HepG2 (cell line): ENCODE data around the gene COQ5. TPM values are rescaled to one million over a fixed set of nuclear protein-coding genes. Genes with fewer than 3 reads are reported as not detected.

ENCODE experiments used
- ATAC-seq: fragments of 200-7000 bp; cut with Tn5 transposase; 3 replicates; pipeline ENCODE4 v1.9.1; 2020; ENCODE audit warnings: mild to moderate bottlenecking, moderate library complexity
- BruUV-seq: library from RNA; stranded (reverse); fragments of 400-500 nt; replicated peaks from 2 replicates; lab custom pipeline; 2021; lab: Mats Ljungman, UMichigan
- CTCF ChIA-PET: fragments of 300-600 bp; formaldehyde crosslinking; extraction: SDS; loops from one replicate; lab custom pipeline; 2021; ENCODE audit warnings: low total read pairs, inconsistent platforms, low intra/inter-chr PET ratio; lab: Yijun Ruan, JAX
- POLR2A ChIA-PET: fragments of 350-600 bp; sonication (Branson Sonifier 250); formaldehyde crosslinking; loops from one replicate; lab custom pipeline; 2020; ENCODE audit warnings: antibody characterized with exemption, inconsistent platforms; lab: Yijun Ruan, JAX
- DNase-seq: peaks from one replicate; pipeline ENCODE4 v3.0.0-alpha.2; 2015; ENCODE audit warnings: low spot score
- FAIRE-seq: peaks from 3 replicates; lab custom pipeline; 2011; peaks lifted over from hg19 to GRCh38; lab: Jason Lieb, UNC
- H2AFZ ChIP-seq: one replicate; pipeline ENCODE4 v1.6.1; 2011; ENCODE audit warnings: low read length, inconsistent platforms
- H3K27ac ChIP-seq: fragments of 300-600 bp; 3 replicates; pipeline ENCODE4 v1.8.0; 2011; ENCODE audit warnings: mixed run types, mild to moderate bottlenecking, mixed read lengths, low read length, inconsistent platforms; ENCODE audit not compliant: insufficient read depth; ENCODE audit errors: extremely low read length
- H3K27me3 ChIP-seq, 2 experiments: fragments of 200-600 bp in 1 of 2; 2 replicates in 1 of 2; 3 replicates in 1 of 2; pipeline versions ENCODE4 v1.6.0 to v1.8.0; 2011; ENCODE audit warnings: low read length in 2 of 2, mild to moderate bottlenecking in 2 of 2, moderate library complexity in 2 of 2, inconsistent platforms in 1 of 2; ENCODE audit not compliant: insufficient read depth in 2 of 2, control insufficient read depth in 1 of 2
- H3K36me3 ChIP-seq, 2 experiments: fragments of 200-600 bp in 1 of 2; replicated peaks in 1 of 2; 2 replicates in 1 of 2; 3 replicates in 1 of 2; pipeline versions ENCODE4 v1.5.1 to v1.8.0; 2011; ENCODE audit warnings: low read length in 2 of 2, inconsistent platforms in 1 of 2; ENCODE audit not compliant: insufficient read depth in 2 of 2, control insufficient read depth in 1 of 2
- H3K4me1 ChIP-seq: 2 replicates; pipeline ENCODE4 v1.5.1; 2012; ENCODE audit warnings: low read length, inconsistent platforms; ENCODE audit not compliant: insufficient read depth
- H3K4me2 ChIP-seq: 2 replicates; pipeline ENCODE4 v1.6.0; 2011; ENCODE audit warnings: low read depth, low read length, inconsistent platforms
- H3K4me3 ChIP-seq, 3 experiments: fragments of 200-600 bp in 1 of 3; sonication (generic), shearing (Covaris generic) in 1 of 3; replicated peaks in 1 of 3; 2 replicates each; pipeline ENCODE4 v1.5.1; 2011 to 2016; ENCODE audit warnings: low read length in 3 of 3, inconsistent platforms in 2 of 3, low read depth in 2 of 3, mild to moderate bottlenecking in 2 of 3, control low read depth in 1 of 3, mixed read lengths in 1 of 3; ENCODE audit not compliant: insufficient read depth in 1 of 3
- H3K79me2 ChIP-seq: one replicate; pipeline ENCODE4 v1.6.1; 2011; ENCODE audit warnings: low read length, inconsistent platforms; ENCODE audit not compliant: insufficient read depth
- H3K9ac ChIP-seq: 2 replicates; pipeline ENCODE4 v1.6.0; 2011; ENCODE audit warnings: mild to moderate bottlenecking, low read depth, low read length, inconsistent platforms; ENCODE audit not compliant: insufficient read depth
- H3K9me3 ChIP-seq: 2 replicates; pipeline ENCODE4 v1.5.1; 2012; ENCODE audit warnings: mild to moderate bottlenecking, low read length
- H4K20me1 ChIP-seq: 2 replicates; pipeline ENCODE4 v1.6.0; 2011; ENCODE audit warnings: inconsistent platforms, mild to moderate bottlenecking, low read length, moderate library complexity; ENCODE audit not compliant: insufficient read depth
- AGO2 ChIP-seq: fragments of 200-400 bp; formaldehyde crosslinking; optimal IDR thresholded peaks from 2 replicates; pipeline ENCODE3; 2017; ENCODE audit warnings: mild to moderate bottlenecking, low read depth, low read length, moderate library complexity
- FOXP4 ChIP-seq: sonication (generic); formaldehyde crosslinking; IDR thresholded peaks from 2 replicates; pipeline ENCODE4 v1.4.0; 2020; ENCODE audit warnings: missing genetic modification reagents
- GRHL1 ChIP-seq: sonication (generic); formaldehyde crosslinking; conservative IDR thresholded peaks from 2 replicates; pipeline ENCODE4 v1.8.0; 2022; ENCODE audit warnings: missing genetic modification reagents
- KLF9 ChIP-seq: IDR thresholded peaks from 2 replicates; pipeline ENCODE4 v1.6.1; 2016; ENCODE audit warnings: low read depth
- PAF1 ChIP-seq: IDR thresholded peaks from 2 replicates; pipeline ENCODE4 v1.6.1; 2016; ENCODE audit warnings: missing genetic modification reagents, missing compliant biosample characterization
- SALL2 ChIP-seq: sonication (generic); formaldehyde crosslinking; IDR thresholded peaks from 2 replicates; pipeline ENCODE4 v1.8.1; 2023; ENCODE audit warnings: mild to moderate bottlenecking, missing genetic modification reagents, inconsistent platforms
- XBP1 ChIP-seq: sonication (generic); formaldehyde crosslinking; IDR thresholded peaks from 2 replicates; pipeline ENCODE4 v1.5.0; 2020; ENCODE audit warnings: missing genetic modification reagents
- ZFAT ChIP-seq: sonication (generic); formaldehyde crosslinking; conservative IDR thresholded peaks from 2 replicates; pipeline ENCODE4 v1.8.1; 2023; ENCODE audit warnings: missing genetic modification reagents, inconsistent platforms
- ZFP41 ChIP-seq: sonication (generic); formaldehyde crosslinking; IDR thresholded peaks from 2 replicates; pipeline ENCODE4 v1.4.0; 2020; ENCODE audit warnings: mild to moderate bottlenecking, missing genetic modification reagents, borderline replicate concordance
- ZNF430 ChIP-seq: sonication (generic); formaldehyde crosslinking; IDR thresholded peaks from 2 replicates; pipeline ENCODE4 v1.9.0; 2021; ENCODE audit warnings: mild to moderate bottlenecking, missing genetic modification reagents
- ZNF484 ChIP-seq: sonication (generic); formaldehyde crosslinking; IDR thresholded peaks from 2 replicates; pipeline ENCODE4 v1.5.1; 2020; ENCODE audit warnings: mild to moderate bottlenecking, low read depth, missing genetic modification reagents, borderline replicate concordance
- ZNF720 ChIP-seq: sonication (generic); formaldehyde crosslinking; IDR thresholded peaks from 2 replicates; pipeline ENCODE4 v1.4.0; 2020; ENCODE audit warnings: missing genetic modification reagents
- ZNF773 ChIP-seq: sonication (generic); formaldehyde crosslinking; IDR thresholded peaks from 2 replicates; pipeline ENCODE4 v1.4.0; 2020; ENCODE audit warnings: missing genetic modification reagents, borderline replicate concordance
- WGBS: methylation state at CpG from one replicate; pipeline ENCODE4 v1.1.6; 2017; ENCODE audit warnings: low lambda C conversion rate; 5-methylcytosine and 5-hydroxymethylcytosine counted together
- in situ Hi-C: cut with HindIII; loops from 2 replicates; pipeline ENCODE4 v1.10.0; 2017; ENCODE audit warnings: low pct_unique_long_range_greater_than_20kb; ENCODE audit not compliant: extremely low pct_ligation_motif_present
- intact Hi-C: fragments of 100-400 bp; cut with micrococcal nuclease; formaldehyde crosslinking; loops from one replicate; pipeline ENCODE4 v1.10.0; 2022; ENCODE audit not compliant: unreplicated experiment
- polyA plus RNA-seq, 8 experiments: library from polyadenylated mRNA; depleted of rRNA in 3 of 8; stranded (reverse) in 7 of 8; unstranded in 1 of 8; fragments of >200 nt; fragmentation: Illumina TruSeq in 4 of 8; extraction: Trizol in 4 of 8; gene quantifications; 2 replicates each; pipeline versions ENCODE4 v1.2.1 to v1.2.3, GENCODE V29; 2011 to 2016; ENCODE audit warnings: low read depth in 4 of 8, missing spikeins in 1 of 8, mixed read lengths in 1 of 8; ENCODE audit not compliant: insufficient read depth in 1 of 8
- total RNA-seq, 5 experiments: library from RNA; depleted of rRNA; stranded (reverse); fragments of >200 nt; fragmentation: Illumina TruSeq; extraction: Trizol; gene quantifications; 2 replicates each; pipeline ENCODE4 v1.2.3, GENCODE V29; 2016; ENCODE audit warnings: low read depth in 1 of 5

The COQ5 gene
- total and polyA plus RNA-seq, 2 of the 13 experiments (the other 11 are each of a cell fraction or from before 2014, with no cell fraction given) = 36.4 to 41.5 TPM

GRCh38 chr12:120490325-120490724, 38.6 kb downstream of the COQ5 start:
- intact Hi-C loops = no loop called here
- peaks cover 6% of the 10 kb centered on the region for H3K79me2 ChIP-seq
- no peak for DNase-seq
- BruUV-seq = no TSS peak
- H3K4me3 ChIP-seq = no peak overlapping the region
- FAIRE-seq = no peak
- H3K4me2 ChIP-seq = no peak overlapping the region
- POLR2A ChIA-PET = no interaction called here
- WGBS = 100% methylated on average over 5 of the region's 5 CpGs
- CTCF ChIA-PET = no interaction called here
- H3K4me1 ChIP-seq = peaks cover 12% of the 10 kb centered on the region
- no peak overlapping the region for H3K9ac ChIP-seq
- TF ChIP-seq KLF9 = no peak
- no peak for ATAC-seq
- H3K27me3 ChIP-seq = no peaks in the 10 kb centered on the region
- H2AFZ ChIP-seq = no peak overlapping the region
- peaks cover 0 to 2% of the 10 kb centered on the region in 2 experiments; a peak in 1 of 5 replicates for H3K36me3 ChIP-seq
- H4K20me1 ChIP-seq = no peaks in the 10 kb centered on the region
- no peak overlapping the region for H3K27ac ChIP-seq
- in situ Hi-C loops = no loop called here
- no peaks in the 10 kb centered on the region for H3K9me3 ChIP-seq

- H3K4me3 ChIP-seq = no peak overlapping the region
- H2AFZ ChIP-seq = no peak overlapping the region
- in situ Hi-C loops = no loop called here
- no TSS peak for BruUV-seq
- no peaks in the 10 kb centered on the region for H3K4me1 ChIP-seq
- no peak overlapping the region for H3K9ac ChIP-seq
- no peaks in the 10 kb centered on the region for H3K27me3 ChIP-seq
- no peak for ATAC-seq
- intact Hi-C loops = no loop called here
- POLR2A ChIA-PET = no interaction called here
- H3K27ac ChIP-seq = no peak overlapping the region
- 98% methylated on average over 4 of the region's 4 CpGs for WGBS
- TF ChIP-seq FOXP4 (CRISPR knock-in tag) (no peak), PAF1 (CRISPR knock-in tag) (no peak), SALL2 (no peak), AGO2 (no peak), ZNF484 (CRISPR knock-in tag) (no peak), XBP1 (no peak), ZNF720 (no peak), ZFAT (CRISPR knock-in tag) (no peak), GRHL1 (CRISPR knock-in tag) (no peak), ZFP41 (no peak), ZNF773 (CRISPR knock-in tag) (no peak), ZNF430 (CRISPR knock-in tag) (no peak)
- peaks cover 0 to 2% of the 10 kb centered on the region in 2 experiments; a peak in 1 of 5 replicates for H3K36me3 ChIP-seq
- no peaks in the 10 kb centered on the region for H3K79me2 ChIP-seq
- no peaks in the 10 kb centered on the region for H4K20me1 ChIP-seq
- no peak overlapping the region for H3K4me2 ChIP-seq
- FAIRE-seq = no peak
- no peaks in the 10 kb centered on the region for H3K9me3 ChIP-seq
- CTCF ChIA-PET = no interaction called here
- no peak for DNase-seq
Measured at GRCh38 chr12:120489018-120489417, 39.9 kb downstream of the COQ5 start.
